Omental fat pad (tissue), 4 donors: Measurements from ENCODE around the gene SPHK1. TPM values are rescaled to one million over a fixed set of nuclear protein-coding genes. Genes with fewer than 3 reads are reported as not detected.

Source experiments
- ATAC-seq: fragments of 150-250 bp; one replicate; pipeline ENCODE4 v1.9.1; 2016; ENCODE audit warnings: mild to moderate bottlenecking, moderate library complexity; ENCODE audit not compliant: low FRiP score
- DNase-seq: peaks from one replicate; pipeline ENCODE4 v3.0.0-alpha.2; 2019; ENCODE audit warnings: low spot score
- CTCF ChIP-seq, 3 donors: fragments of 450-650 bp; IDR thresholded peaks; one replicate each; pipeline ENCODE4 v1.5.1; 2016 to 2017; ENCODE audit warnings: antibody characterized with exemption in 3 of 3, mild to moderate bottlenecking in 3 of 3, moderate library complexity in 2 of 3
- total RNA-seq, 4 donors: library from RNA; depleted of rRNA; stranded (reverse); fragments of >200 nt; gene quantifications; one replicate each; pipeline ENCODE4 v1.1.0, GENCODE V29; 2016

SPHK1 gene
- total RNA-seq, 4 donors from 2014 or later: 8.7 to 107 (median 17.5) TPM

- no peak for TF ChIP-seq CTCF (IDR thresholded peaks at IDR 0.05)
Observed at GRCh38 chr17:76365256-76365903, 19.0 kb upstream of the SPHK1 start.

GRCh38 chr17:76366247-76366646 lies 18.2 kb upstream of the SPHK1 start:
- ATAC-seq (no peak), DNase-seq (no peak)
- no peak for TF ChIP-seq CTCF (IDR thresholded peaks at IDR 0.05)

More at GRCh38 chr17:76365256-76365903, 19.0 kb upstream of the SPHK1 start:
- ATAC-seq (no peak), DNase-seq (no peak)

- no peak for ATAC-seq
Observed at GRCh38 chr17:76367642-76368041, 16.8 kb upstream of the SPHK1 start.

GRCh38 chr17:76368545-76368944 lies 15.9 kb upstream of the SPHK1 start:
- TF ChIP-seq CTCF (IDR thresholded peaks at IDR 0.05): no peak
- ATAC-seq (no peak), DNase-seq (no peak)

More at GRCh38 chr17:76367642-76368041, 16.8 kb upstream of the SPHK1 start:
- DNase-seq: no peak
- TF ChIP-seq CTCF (IDR thresholded peaks at IDR 0.05): no peak

- ATAC-seq: no peak
- no peak for TF ChIP-seq CTCF (IDR thresholded peaks at IDR 0.05)
- no peak for DNase-seq
Observed at GRCh38 chr17:76369379-76369778, 15.0 kb upstream of the SPHK1 start.

GRCh38 chr17:76369804-76370203 lies 14.6 kb upstream of the SPHK1 start:
- peak; percentile 14 for ATAC-seq
- DNase-seq: no peak
- TF ChIP-seq CTCF (IDR thresholded peaks at IDR 0.05): no peak

- ATAC-seq (peak; percentile 84), DNase-seq (no peak)
- peak in 1 of 3 donors; percentile 14 for TF ChIP-seq CTCF (IDR thresholded peaks at IDR 0.05)
Observed at GRCh38 chr17:76370261-76370993, 14.0 kb upstream of the SPHK1 start.
